Dermis microvascular lymphatic vessel endothelial cell (primary cell): Measurements from ENCODE around the gene DECR2. TPM values are rescaled to one million over a fixed set of nuclear protein-coding genes. Genes with fewer than 3 reads are reported as not detected.
"Not testable (repeated sequence)": the region's sequence is repeated elsewhere in the genome, so short reads cannot be mapped to it uniquely, and the experiment has no call there.

Experiments
- DNase-seq, 2 donors: peaks; one replicate each; pipeline versions ENCODE4 v3.0.0 to v3.0.0-alpha.2; 2010; ENCODE audit warnings: low read depth in 2 of 2
- total RNA-seq: library from RNA; depleted of rRNA; stranded (reverse); fragments of >200 nt; gene quantifications from 2 replicates; pipeline ENCODE4 v1.2.1, GENCODE V29; 2014

DECR2 gene
- total RNA-seq, 1 donor from 2014 or later = 11.4 TPM

- DNase-seq = no peak
Measured at GRCh38 chr16:399340-400019, 2.2 kb upstream of the DECR2 start.

DNA sequence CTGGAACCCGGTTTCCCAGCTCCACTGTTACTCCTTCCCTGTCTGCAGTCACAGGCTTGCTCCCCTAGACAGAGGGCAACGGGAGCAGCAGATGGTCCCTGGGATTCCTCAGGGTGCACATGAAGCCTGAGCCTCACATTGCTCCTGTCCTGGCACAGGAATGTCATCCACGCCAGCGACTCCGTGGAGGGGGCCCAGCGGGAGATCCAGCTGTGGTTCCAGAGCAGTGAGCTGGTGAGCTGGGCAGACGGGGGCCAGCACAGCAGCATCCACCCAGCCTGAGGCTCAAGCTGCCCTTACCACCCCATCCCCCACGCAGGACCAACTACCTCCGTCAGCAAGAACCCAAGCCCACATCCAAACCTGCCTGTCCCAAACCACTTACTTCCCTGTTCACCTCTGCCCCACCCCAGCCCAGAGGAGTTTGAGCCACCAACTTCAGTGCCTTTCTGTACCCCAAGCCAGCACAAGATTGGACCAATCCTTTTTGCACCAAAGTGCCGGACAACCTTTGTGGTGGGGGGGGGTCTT lies 1.6 kb upstream of the DECR2 start:
- DNase-seq = no peak

DNA sequence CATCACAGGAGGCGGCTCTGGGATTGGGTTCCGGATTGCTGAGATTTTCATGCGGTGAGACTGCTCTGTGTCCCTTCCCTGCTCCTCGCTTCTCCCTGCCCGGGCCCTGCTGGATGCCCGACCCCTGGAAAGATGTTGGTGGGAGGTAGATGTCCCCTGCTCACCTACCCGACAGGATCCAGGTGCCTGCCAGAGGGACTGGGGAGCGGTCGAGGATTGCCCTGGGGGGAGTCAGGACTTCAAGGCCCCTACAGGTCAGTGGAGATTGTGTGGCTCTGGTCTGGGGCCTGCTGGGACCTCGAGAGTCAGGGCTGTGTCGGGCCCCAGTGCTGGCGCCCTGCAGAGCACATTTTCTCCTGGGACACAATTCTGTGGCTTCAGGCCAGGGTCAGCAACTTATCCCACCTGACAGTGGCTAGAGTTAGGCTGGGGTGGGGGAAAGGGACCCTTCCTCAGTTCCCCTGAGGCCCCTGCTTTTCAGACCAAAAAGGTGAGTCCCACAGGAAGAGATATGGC lies 3.3 kb downstream of the DECR2 start:
- no peak for DNase-seq

GRCh38 chr16:405548-406506 lies 4.1 kb downstream of the DECR2 start:
- no peak for DNase-seq

DNA sequence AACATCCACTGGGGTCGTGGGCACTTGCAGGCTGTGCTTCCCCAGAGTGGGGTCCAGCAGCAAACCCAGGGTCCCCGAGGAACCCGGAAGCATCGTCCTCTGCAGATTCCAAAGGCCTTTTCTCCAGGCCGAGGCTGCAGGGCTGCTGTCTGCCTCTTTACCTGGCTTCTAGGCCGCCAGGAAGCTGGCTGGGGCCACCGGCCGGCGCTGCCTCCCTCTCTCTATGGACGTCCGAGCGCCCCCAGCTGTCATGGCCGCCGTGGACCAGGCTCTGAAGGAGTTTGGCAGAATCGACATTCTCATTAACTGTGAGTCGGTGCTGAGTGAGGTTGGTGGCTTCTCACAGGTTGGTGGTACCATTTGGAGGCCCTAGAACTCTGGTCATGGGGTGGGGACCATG lies 5.6 kb downstream of the DECR2 start:
- no peak for DNase-seq

GRCh38 chr16:410516-411178 lies 9.0 kb downstream of the DECR2 start:
- DNase-seq = no peak

DNA sequence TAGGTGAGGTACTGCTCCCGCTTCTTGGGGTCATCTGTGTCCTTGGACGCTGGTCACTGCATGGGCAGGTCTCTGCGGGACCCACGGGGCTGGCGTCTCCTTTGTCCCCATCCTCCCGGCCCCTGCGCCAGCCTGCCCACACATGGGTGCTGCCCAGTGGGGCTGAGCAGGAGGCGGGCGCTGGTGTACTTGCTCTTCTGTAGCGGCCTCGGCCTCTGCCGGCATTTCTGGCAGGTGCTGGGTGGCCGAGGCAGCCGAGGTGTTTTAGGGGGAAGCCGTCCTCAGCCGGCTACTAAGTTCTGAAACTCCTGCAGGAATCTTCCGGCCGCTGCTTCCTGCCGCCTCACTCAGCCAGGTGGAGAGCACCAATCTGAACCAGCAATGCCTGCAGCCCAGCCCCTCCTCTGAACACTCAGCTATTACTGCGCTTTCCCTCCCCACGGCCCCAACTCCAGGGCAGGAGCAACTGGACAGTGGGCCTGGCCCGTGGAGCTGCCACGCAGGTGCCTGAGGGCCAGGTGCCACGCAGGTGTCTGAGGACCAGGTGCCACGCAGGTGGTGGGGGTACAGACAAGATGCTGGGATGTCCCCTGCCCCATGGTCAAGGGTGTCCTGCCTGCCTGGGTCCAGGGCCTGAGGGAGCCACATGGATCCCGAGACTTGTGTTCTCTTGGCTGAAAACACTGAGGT lies 10.0 kb downstream of the DECR2 start:
- DNase-seq = no peak

- DNase-seq = no peak
Measured at GRCh38 chr16:414395-415169, 12.9 kb downstream of the DECR2 start.

GRCh38 chr16:415170-415498 lies 13.4 kb downstream of the DECR2 start:
- DNase-seq = not testable (repeated sequence)

DNA sequence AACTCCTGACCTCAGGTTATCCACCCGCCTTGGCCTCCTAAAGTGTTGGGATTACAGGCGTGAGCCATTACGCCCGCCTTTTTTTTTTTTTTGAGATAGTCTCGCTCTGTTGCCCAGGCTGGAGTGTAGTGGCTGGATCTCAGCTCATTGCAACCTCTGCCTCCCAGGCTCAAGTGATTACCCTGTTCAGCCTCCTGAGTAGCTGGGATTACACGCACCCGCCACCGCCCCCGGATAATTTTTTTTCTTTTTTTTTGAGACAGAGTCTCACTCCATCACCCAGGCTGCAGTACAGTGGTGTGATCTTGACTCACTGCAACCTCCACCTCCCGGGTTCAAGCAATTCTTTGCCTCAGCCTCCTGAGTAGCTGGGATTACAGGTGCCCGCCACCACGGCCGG lies 20.5 kb downstream of the DECR2 start:
- DNase-seq = not testable (repeated sequence)

GRCh38 chr16:424033-424622 lies 22.4 kb downstream of the DECR2 start:
- peak; percentile 14 to 87 for DNase-seq

DNA sequence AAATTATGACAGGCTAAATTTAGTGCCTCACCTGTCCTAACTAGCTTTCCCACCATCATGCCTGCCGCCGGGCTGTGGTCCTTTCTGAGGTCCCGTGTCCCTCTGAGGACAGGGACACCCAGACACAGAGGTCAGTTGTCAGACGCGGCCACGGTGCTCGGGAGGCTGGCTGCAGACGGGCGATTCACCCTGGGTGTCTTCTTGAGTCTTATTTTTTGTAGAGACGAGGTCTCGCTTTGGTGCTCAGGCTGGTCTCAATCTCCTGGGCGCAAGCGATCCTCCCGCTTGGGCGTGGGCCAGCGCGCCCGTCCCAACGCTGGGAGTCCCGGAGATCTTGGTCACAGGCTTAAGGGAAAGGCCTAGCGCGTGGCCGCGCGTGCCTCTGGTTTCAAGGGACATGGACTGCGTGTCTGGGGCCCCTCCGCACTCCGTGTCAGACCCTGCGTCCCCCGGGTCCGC lies 23.0 kb downstream of the DECR2 start:
- peak in 1 of 2 donors; percentile 37 for DNase-seq

GRCh38 chr16:425082-425718 lies 23.5 kb downstream of the DECR2 start, which contains the start of gene RAB11FIP3:
Gene RAB11FIP3 (plus strand): TSS chr16:425649. CDS start chr16:426007, 358 bp downstream.
- DNase-seq = peak; percentile 31 to 90

GRCh38 chr16:425740-426114 lies 24.0 kb downstream of the DECR2 start:
- DNase-seq = no peak

GRCh38 chr16:426115-426905 lies 24.6 kb downstream of the DECR2 start:
- peak in 1 of 2 donors; percentile 27 for DNase-seq

GRCh38 chr16:426906-427249 lies 25.2 kb downstream of the DECR2 start:
- DNase-seq = no peak

DNA sequence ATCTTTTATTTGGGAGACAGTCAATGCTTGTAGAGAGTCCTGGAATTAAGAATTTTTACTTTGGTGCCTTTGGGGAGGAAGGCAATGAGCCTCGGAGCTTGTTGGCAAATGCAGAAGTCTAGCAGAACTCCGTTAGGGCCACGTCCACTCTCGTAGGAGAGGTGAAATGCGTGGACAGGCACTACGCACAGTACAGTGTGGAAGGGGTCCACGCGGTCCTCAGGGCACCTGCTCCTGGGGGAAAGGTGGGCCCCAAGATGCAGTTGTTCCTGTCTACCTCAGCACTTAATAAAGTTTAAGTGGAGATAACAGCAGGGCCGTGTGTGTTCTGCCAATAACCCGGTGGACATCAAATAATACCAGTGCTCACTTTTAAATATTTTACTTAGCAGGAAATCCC lies 25.6 kb downstream of the DECR2 start:
- DNase-seq = no peak

- DNase-seq = no peak
Measured at GRCh38 chr16:430904-431303, 29.2 kb downstream of the DECR2 start.

GRCh38 chr16:440627-441026 lies 38.9 kb downstream of the DECR2 start:
- DNase-seq = peak in 1 of 2 donors; percentile 13
